SK-N-SH treated with all-trans-retinoic acid at 6 μM for 48 hours (cell line): ENCODE measurements around the gene SLC25A29.

Experiments used
- PATZ1 ChIP-seq: fragments of 250-450 bp; sonication (Bioruptor Pico); IDR thresholded peaks from 2 replicates; pipeline ENCODE4 v1.8.0; 2020; ENCODE audit warnings: mild to moderate bottlenecking, moderate library complexity, borderline replicate concordance
- TSHZ2 ChIP-seq: fragments of 250-450 bp; sonication (Bioruptor Pico); IDR thresholded peaks from 2 replicates; pipeline ENCODE4 v1.5.0; 2020; ENCODE audit warnings: mild to moderate bottlenecking, moderate library complexity
- ZNF565 ChIP-seq: fragments of 450-650 bp; formaldehyde crosslinking; conservative IDR thresholded peaks from 2 replicates; pipeline ENCODE4 v1.5.0; 2020; ENCODE audit warnings: low read depth, mild to moderate bottlenecking, moderate library complexity
- TF ChIP-seq, protein P1 (sequence below): fragments of 250-450 bp; sonication (Bioruptor Pico); IDR thresholded peaks from 2 replicates; pipeline ENCODE4 v1.8.0; 2021; ENCODE audit warnings: low read depth, mild to moderate bottlenecking, moderate library complexity, borderline replicate concordance

- TF ChIP-seq TSHZ2 (CRISPR knock-in tag) (no peak), PATZ1 (CRISPR knock-in tag) (no peak), ZNF565 (no peak)
- TF ChIP-seq, protein P1, sequence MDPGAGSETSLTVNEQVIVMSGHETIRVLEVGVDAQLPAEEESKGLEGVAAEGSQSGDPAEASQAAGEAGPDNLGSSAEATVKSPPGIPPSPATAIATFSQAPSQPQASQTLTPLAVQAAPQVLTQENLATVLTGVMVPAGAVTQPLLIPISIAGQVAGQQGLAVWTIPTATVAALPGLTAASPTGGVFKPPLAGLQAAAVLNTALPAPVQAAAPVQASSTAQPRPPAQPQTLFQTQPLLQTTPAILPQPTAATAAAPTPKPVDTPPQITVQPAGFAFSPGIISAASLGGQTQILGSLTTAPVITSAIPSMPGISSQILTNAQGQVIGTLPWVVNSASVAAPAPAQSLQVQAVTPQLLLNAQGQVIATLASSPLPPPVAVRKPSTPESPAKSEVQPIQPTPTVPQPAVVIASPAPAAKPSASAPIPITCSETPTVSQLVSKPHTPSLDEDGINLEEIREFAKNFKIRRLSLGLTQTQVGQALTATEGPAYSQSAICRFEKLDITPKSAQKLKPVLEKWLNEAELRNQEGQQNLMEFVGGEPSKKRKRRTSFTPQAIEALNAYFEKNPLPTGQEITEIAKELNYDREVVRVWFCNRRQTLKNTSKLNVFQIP (CRISPR knock-in tag), result no peak
These were observed 22.4 kb upstream of the SLC25A29 start for GRCh38 chr14:100328495-100329163.
